HepG2 (cell line): Measurements from ENCODE around the gene DOCK2. TPM values are rescaled to one million over a fixed set of nuclear protein-coding genes. Genes with fewer than 3 reads are reported as not detected.
A peak's percentile ranks its signal among the peaks of the same experiment; 100 is the strongest.

Source experiments
- ATAC-seq: fragments of 200-7000 bp; cut with Tn5 transposase; 3 replicates; pipeline ENCODE4 v1.9.1; 2020; ENCODE audit warnings: mild to moderate bottlenecking, moderate library complexity
- BruUV-seq: library from RNA; stranded (reverse); fragments of 400-500 nt; replicated peaks from 2 replicates; lab custom pipeline; 2021; lab: Mats Ljungman, UMichigan
- CTCF ChIA-PET: fragments of 300-600 bp; formaldehyde crosslinking; extraction: SDS; loops from one replicate; lab custom pipeline; 2021; ENCODE audit warnings: low total read pairs, inconsistent platforms, low intra/inter-chr PET ratio; lab: Yijun Ruan, JAX
- POLR2A ChIA-PET: fragments of 350-600 bp; sonication (Branson Sonifier 250); formaldehyde crosslinking; loops from one replicate; lab custom pipeline; 2020; ENCODE audit warnings: antibody characterized with exemption, inconsistent platforms; lab: Yijun Ruan, JAX
- DNase-seq: peaks from one replicate; pipeline ENCODE4 v3.0.0-alpha.2; 2015; ENCODE audit warnings: low spot score
- FAIRE-seq: peaks from 3 replicates; lab custom pipeline; 2011; peaks lifted over from hg19 to GRCh38; lab: Jason Lieb, UNC
- H2AFZ ChIP-seq: one replicate; pipeline ENCODE4 v1.6.1; 2011; ENCODE audit warnings: low read length, inconsistent platforms
- H3K27ac ChIP-seq: fragments of 300-600 bp; 3 replicates; pipeline ENCODE4 v1.8.0; 2011; ENCODE audit warnings: mixed run types, mild to moderate bottlenecking, mixed read lengths, low read length, inconsistent platforms; ENCODE audit not compliant: insufficient read depth; ENCODE audit errors: extremely low read length
- H3K27me3 ChIP-seq, 2 experiments: fragments of 200-600 bp in 1 of 2; 2 replicates in 1 of 2; 3 replicates in 1 of 2; pipeline versions ENCODE4 v1.6.0 to v1.8.0; 2011; ENCODE audit warnings: low read length in 2 of 2, mild to moderate bottlenecking in 2 of 2, moderate library complexity in 2 of 2, inconsistent platforms in 1 of 2; ENCODE audit not compliant: insufficient read depth in 2 of 2, control insufficient read depth in 1 of 2
- H3K36me3 ChIP-seq, 2 experiments: fragments of 200-600 bp in 1 of 2; replicated peaks in 1 of 2; 2 replicates in 1 of 2; 3 replicates in 1 of 2; pipeline versions ENCODE4 v1.5.1 to v1.8.0; 2011; ENCODE audit warnings: low read length in 2 of 2, inconsistent platforms in 1 of 2; ENCODE audit not compliant: insufficient read depth in 2 of 2, control insufficient read depth in 1 of 2
- H3K4me1 ChIP-seq: 2 replicates; pipeline ENCODE4 v1.5.1; 2012; ENCODE audit warnings: low read length, inconsistent platforms; ENCODE audit not compliant: insufficient read depth
- H3K4me2 ChIP-seq: 2 replicates; pipeline ENCODE4 v1.6.0; 2011; ENCODE audit warnings: low read depth, low read length, inconsistent platforms
- H3K4me3 ChIP-seq, 3 experiments: fragments of 200-600 bp in 1 of 3; sonication (generic), shearing (Covaris generic) in 1 of 3; replicated peaks in 1 of 3; 2 replicates each; pipeline ENCODE4 v1.5.1; 2011 to 2016; ENCODE audit warnings: low read length in 3 of 3, inconsistent platforms in 2 of 3, low read depth in 2 of 3, mild to moderate bottlenecking in 2 of 3, control low read depth in 1 of 3, mixed read lengths in 1 of 3; ENCODE audit not compliant: insufficient read depth in 1 of 3
- H3K79me2 ChIP-seq: one replicate; pipeline ENCODE4 v1.6.1; 2011; ENCODE audit warnings: low read length, inconsistent platforms; ENCODE audit not compliant: insufficient read depth
- H3K9ac ChIP-seq: 2 replicates; pipeline ENCODE4 v1.6.0; 2011; ENCODE audit warnings: mild to moderate bottlenecking, low read depth, low read length, inconsistent platforms; ENCODE audit not compliant: insufficient read depth
- H3K9me3 ChIP-seq: 2 replicates; pipeline ENCODE4 v1.5.1; 2012; ENCODE audit warnings: mild to moderate bottlenecking, low read length
- H4K20me1 ChIP-seq: 2 replicates; pipeline ENCODE4 v1.6.0; 2011; ENCODE audit warnings: inconsistent platforms, mild to moderate bottlenecking, low read length, moderate library complexity; ENCODE audit not compliant: insufficient read depth
- NCOA2 ChIP-seq: sonication (generic); formaldehyde crosslinking; IDR thresholded peaks from 2 replicates; pipeline ENCODE4 v1.8.0; 2022; ENCODE audit warnings: inconsistent platforms
- PLRG1 ChIP-seq: fragments of 450-650 bp; conservative IDR thresholded peaks from 2 replicates; pipeline ENCODE4 v1.6.1; 2016
- REPIN1 ChIP-seq: sonication (generic); formaldehyde crosslinking; IDR thresholded peaks from 2 replicates; pipeline ENCODE4 v1.8.0; 2022; ENCODE audit warnings: missing genetic modification reagents, low read depth, mild to moderate bottlenecking, borderline replicate concordance
- SAFB2 ChIP-seq: sonication (generic); formaldehyde crosslinking; IDR thresholded peaks from 2 replicates; pipeline ENCODE4 v1.5.1; 2020; ENCODE audit warnings: missing genetic modification reagents, low read depth, mild to moderate bottlenecking, borderline replicate concordance
- SMAD9 ChIP-seq: sonication (generic); formaldehyde crosslinking; IDR thresholded peaks from 2 replicates; pipeline ENCODE4 v1.5.1; 2020; ENCODE audit warnings: mild to moderate bottlenecking, missing genetic modification reagents
- STAG1 ChIP-seq: sonication (generic); formaldehyde crosslinking; IDR thresholded peaks from 2 replicates; pipeline ENCODE4 v1.4.0; 2020; ENCODE audit warnings: missing genetic modification reagents
- ZKSCAN1 ChIP-seq: fragments of 150-350 bp; IDR thresholded peaks from 2 replicates; pipeline ENCODE4 v1.6.1; 2014; ENCODE audit warnings: low read length
- ZSCAN21 ChIP-seq: sonication (generic); formaldehyde crosslinking; IDR thresholded peaks from 2 replicates; pipeline ENCODE4 v1.8.0; 2022; ENCODE audit warnings: mild to moderate bottlenecking, missing genetic modification reagents, moderate library complexity, borderline replicate concordance
- WGBS: methylation state at CpG from one replicate; pipeline ENCODE4 v1.1.6; 2017; ENCODE audit warnings: low lambda C conversion rate; 5-methylcytosine and 5-hydroxymethylcytosine counted together
- in situ Hi-C: cut with HindIII; loops from 2 replicates; pipeline ENCODE4 v1.10.0; 2017; ENCODE audit warnings: low pct_unique_long_range_greater_than_20kb; ENCODE audit not compliant: extremely low pct_ligation_motif_present
- intact Hi-C: fragments of 100-400 bp; cut with micrococcal nuclease; formaldehyde crosslinking; loops from one replicate; pipeline ENCODE4 v1.10.0; 2022; ENCODE audit not compliant: unreplicated experiment
- polyA plus RNA-seq, 8 experiments: library from polyadenylated mRNA; depleted of rRNA in 3 of 8; stranded (reverse) in 7 of 8; unstranded in 1 of 8; fragments of >200 nt; fragmentation: Illumina TruSeq in 4 of 8; extraction: Trizol in 4 of 8; gene quantifications; 2 replicates each; pipeline versions ENCODE4 v1.2.1 to v1.2.3, GENCODE V29; 2011 to 2016; ENCODE audit warnings: low read depth in 4 of 8, missing spikeins in 1 of 8, mixed read lengths in 1 of 8; ENCODE audit not compliant: insufficient read depth in 1 of 8
- total RNA-seq, 5 experiments: library from RNA; depleted of rRNA; stranded (reverse); fragments of >200 nt; fragmentation: Illumina TruSeq; extraction: Trizol; gene quantifications; 2 replicates each; pipeline ENCODE4 v1.2.3, GENCODE V29; 2016; ENCODE audit warnings: low read depth in 1 of 5
- TF ChIP-seq, protein P1 (sequence below): sonication (generic); formaldehyde crosslinking; IDR thresholded peaks from 2 replicates; pipeline ENCODE4 v1.5.0; 2020; ENCODE audit warnings: missing genetic modification reagents
- TF ChIP-seq, protein P2 (sequence below): fragments of 450-650 bp; IDR thresholded peaks from 2 replicates; pipeline ENCODE4 v1.6.1; 2016

DOCK2 gene
- total and polyA plus RNA-seq, 2 of the 13 experiments (the other 11 are each of a cell fraction or from before 2014, with no cell fraction given) = not detected

DNA sequence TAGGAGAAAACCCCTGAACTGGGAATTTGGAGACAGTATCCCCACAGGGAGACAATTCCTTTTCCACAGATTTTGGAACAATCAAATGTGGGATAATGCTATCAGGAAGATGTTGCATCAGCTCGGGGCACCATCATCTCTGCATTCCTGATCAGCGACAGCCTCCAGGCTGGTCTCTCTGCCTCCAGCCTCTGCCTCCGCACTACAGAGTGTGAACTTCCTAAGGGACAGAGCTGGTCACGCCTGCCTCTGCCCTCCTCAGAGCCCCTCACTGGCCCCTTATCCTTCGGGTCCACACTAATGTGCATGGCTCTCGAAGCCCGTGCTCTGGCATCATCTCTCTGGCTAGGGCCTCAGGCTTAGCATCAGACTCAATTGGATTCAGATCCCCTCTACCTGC, 477.2 kb downstream of the DOCK2 start:
- POLR2A ChIA-PET = no interaction called here
- Histone ChIP-seq H3K9ac (no peak overlapping the region), H3K9me3 (no peaks in the 10 kb centered on the region), H4K20me1 (no peaks in the 10 kb centered on the region), H3K4me2 (no peak overlapping the region), H3K79me2 (no peaks in the 10 kb centered on the region), H3K36me3 (no peaks in the 10 kb centered on the region), H3K27ac (no peak overlapping the region), H2AFZ (no peak overlapping the region), H3K4me3 (no peak overlapping the region), H3K27me3 (no peaks in the 10 kb centered on the region; a peak in 1 of 5 replicates), H3K4me1 (no peaks in the 10 kb centered on the region)
- DNase-seq (no peak), ATAC-seq (no peak), FAIRE-seq (no peak)
- TF ChIP-seq REPIN1 = no peak
- TF ChIP-seq, protein P1, sequence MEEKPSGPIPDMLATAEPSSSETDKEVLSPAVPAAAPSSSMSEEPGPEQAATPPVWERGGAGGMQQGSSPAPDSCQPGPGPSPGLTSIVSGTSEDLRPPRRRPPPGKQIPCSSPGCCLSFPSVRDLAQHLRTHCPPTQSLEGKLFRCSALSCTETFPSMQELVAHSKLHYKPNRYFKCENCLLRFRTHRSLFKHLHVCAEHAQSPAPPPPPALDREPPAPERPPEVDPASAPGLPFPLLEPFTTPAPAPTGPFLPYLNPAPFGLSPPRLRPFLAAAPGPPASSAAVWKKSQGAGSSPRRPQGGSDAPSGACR (CRISPR knock-in tag) = no peak
- no peak for TF ChIP-seq NCOA2
- TF ChIP-seq STAG1 = no peak
- TF ChIP-seq SMAD9 (CRISPR knock-in tag) = no peak
- TF ChIP-seq ZKSCAN1 = no peak
- no peak for TF ChIP-seq SAFB2 (CRISPR knock-in tag)
- CTCF ChIA-PET = no interaction called here
- intact Hi-C loops (no loop called here), in situ Hi-C loops (no loop called here)
- 57% methylated on average over 2 of the region's 7 CpGs for WGBS
- no TSS peak for BruUV-seq

DNA sequence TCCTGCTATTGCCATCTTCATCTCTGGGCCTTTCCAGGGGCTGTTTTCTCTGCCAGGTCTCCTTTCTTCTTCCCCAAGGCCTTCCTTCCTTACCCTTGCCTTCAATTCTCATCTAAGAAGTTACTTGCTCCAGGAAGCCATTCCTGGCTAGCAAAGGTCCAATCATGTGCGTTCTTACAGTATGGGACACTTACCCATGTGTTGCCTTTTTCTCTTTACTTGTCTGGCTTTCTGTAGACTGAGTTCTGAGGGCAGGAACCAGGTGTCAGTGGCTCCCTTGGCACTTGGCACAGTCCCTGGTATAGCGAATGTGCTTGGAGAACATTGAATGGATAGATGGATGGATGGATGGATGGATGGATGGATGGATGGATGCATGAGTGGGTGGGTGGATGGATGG, 478.9 kb downstream of the DOCK2 start:
- in situ Hi-C loops (no loop called here), intact Hi-C loops (no loop called here)
- Histone ChIP-seq H3K4me3 (no peak overlapping the region), H3K9me3 (no peaks in the 10 kb centered on the region), H3K27ac (no peak overlapping the region), H2AFZ (no peak overlapping the region), H3K9ac (no peak overlapping the region), H4K20me1 (no peaks in the 10 kb centered on the region), H3K4me2 (no peak overlapping the region), H3K27me3 (peaks cover 0 to 1% of the 10 kb centered on the region in 2 experiments; a peak in 2 of 5 replicates), H3K79me2 (no peaks in the 10 kb centered on the region), H3K36me3 (no peaks in the 10 kb centered on the region), H3K4me1 (no peaks in the 10 kb centered on the region)
- ChIA-PET CTCF (no interaction called here), POLR2A (no interaction called here)
- no peak for FAIRE-seq
- 0% methylated on average over 2 of the region's 2 CpGs for WGBS
- BruUV-seq = no TSS peak
- ATAC-seq = no peak
- TF ChIP-seq ZSCAN21 = no peak
- TF ChIP-seq, protein P2, sequence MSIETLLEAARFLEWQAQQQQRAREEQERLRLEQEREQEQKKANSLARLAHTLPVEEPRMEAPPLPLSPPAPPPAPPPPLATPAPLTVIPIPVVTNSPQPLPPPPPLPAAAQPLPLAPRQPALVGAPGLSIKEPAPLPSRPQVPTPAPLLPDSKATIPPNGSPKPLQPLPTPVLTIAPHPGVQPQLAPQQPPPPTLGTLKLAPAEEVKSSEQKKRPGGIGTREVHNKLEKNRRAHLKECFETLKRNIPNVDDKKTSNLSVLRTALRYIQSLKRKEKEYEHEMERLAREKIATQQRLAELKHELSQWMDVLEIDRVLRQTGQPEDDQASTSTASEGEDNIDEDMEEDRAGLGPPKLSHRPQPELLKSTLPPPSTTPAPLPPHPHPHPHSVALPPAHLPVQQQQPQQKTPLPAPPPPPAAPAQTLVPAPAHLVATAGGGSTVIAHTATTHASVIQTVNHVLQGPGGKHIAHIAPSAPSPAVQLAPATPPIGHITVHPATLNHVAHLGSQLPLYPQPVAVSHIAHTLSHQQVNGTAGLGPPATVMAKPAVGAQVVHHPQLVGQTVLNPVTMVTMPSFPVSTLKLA = peak; percentile 75
- TF ChIP-seq PLRG1 = no peak
- no peak for DNase-seq
